ENCODE data around the gene FOXK2.

Gene FOXK2

GRCh38 chr17:82497483-82498405 is 21.8 kb upstream of the FOXK2 start:
- no peak for TF ChIP-seq CTCF (IDR thresholded peaks at IDR 0.05)

- TF ChIP-seq CTCF (IDR thresholded peaks at IDR 0.05), result no peak
Observed at GRCh38 chr17:82502207-82502606, 17.3 kb upstream of the FOXK2 start.

- no peak for TF ChIP-seq CTCF (IDR thresholded peaks at IDR 0.05)
Observed at GRCh38 chr17:82503094-82503727, 16.3 kb upstream of the FOXK2 start.

DNA sequence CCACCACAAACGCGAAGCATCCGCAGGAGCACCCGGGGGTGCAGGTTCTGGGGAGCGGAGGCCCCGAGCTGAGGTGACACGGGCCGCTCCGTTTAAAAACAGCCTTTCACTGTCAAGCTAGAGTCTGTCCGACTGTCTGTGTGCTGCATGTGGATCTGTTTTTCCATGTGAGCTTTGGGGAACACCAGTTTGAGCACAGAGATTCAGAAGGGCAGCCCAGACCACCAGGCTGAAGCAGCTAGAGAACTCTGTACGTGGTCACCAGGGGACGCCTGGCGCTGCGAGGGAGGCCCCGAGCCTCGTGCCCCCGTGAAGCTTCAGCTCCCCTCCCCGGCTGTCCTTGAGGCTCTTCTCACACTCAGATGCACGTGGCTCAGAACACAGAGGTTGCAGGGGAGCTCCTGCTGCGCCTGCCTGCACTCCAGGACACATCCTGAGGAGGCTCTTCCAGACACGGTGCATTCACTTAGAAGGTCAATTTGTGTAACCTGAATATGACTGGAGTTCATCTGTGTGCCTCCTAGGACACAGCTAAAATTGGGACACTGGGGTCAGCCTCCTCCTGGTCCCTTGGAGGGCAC is 15.7 kb upstream of the FOXK2 start:
- TF ChIP-seq CTCF (IDR thresholded peaks at IDR 0.05), result no peak

DNA sequence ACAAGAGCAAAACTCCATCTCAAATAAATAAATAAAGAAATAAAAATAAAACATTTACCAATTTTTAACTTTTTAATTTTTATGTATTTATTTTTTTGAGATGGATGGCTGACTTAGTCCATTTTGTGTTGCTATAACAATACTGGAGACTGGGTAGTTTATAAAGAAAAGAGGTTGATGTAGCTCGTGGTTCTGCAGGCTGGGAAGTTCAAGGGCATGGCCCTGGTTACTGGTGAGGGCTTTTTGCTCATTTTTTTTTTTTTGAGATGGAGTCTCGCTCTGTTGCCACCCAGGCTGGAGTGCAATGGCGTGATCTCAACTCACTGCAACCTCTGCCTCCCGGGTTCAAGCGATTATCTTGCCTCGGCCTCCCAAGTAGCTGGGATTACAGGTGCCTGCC is 14.2 kb upstream of the FOXK2 start:
- no peak for TF ChIP-seq CTCF (IDR thresholded peaks at IDR 0.05)

GRCh38 chr17:82507631-82508175 is 11.8 kb upstream of the FOXK2 start:
- no peak for TF ChIP-seq CTCF (IDR thresholded peaks at IDR 0.05)

- TF ChIP-seq CTCF (IDR thresholded peaks at IDR 0.05), result no peak
Observed at GRCh38 chr17:82517230-82517865, 2.2 kb upstream of the FOXK2 start.

All from LNCAP (cell line).